Measurements from ENCODE around the gene ADM. TPM values are rescaled to one million over a fixed set of nuclear protein-coding genes. Genes with fewer than 3 reads are reported as not detected.

The ADM gene
- total and polyA plus RNA-seq, 4 experiments from 2014 or later: 0.31 to 0.53 (median 0.49) TPM; not detected in 1

GRCh38 chr11:10310301-10310841 lies 5.5 kb downstream of the ADM start:
- POLR2A ChIA-PET (ENCODE audit: partially characterized antibody): no interaction called here
- no peaks in the 10 kb centered on the region for H3K9me3 Mint-ChIP-seq
- H3K27me3 Mint-ChIP-seq: peaks cover 15 to 27% of the 10 kb centered on the region in 2 donors
- H3K27ac Mint-ChIP-seq: no peak overlapping the region
- H3K4me1 Mint-ChIP-seq: peaks cover 10 to 29% (median 20%) of the 10 kb centered on the region in 4 donors
- H3K4me3 Mint-ChIP-seq: no peak overlapping the region
- Histone ChIP-seq H3K27ac (ENCODE audit: low read depth, low read length) (no peak overlapping the region), H3K4me3 (ENCODE audit: low read length in 2 of 2) (no peak overlapping the region), H3K9me3 (ENCODE audit: control insufficient read depth in 1 of 2, low read length in 2 of 2) (no peaks in the 10 kb centered on the region), H3K4me1 (ENCODE audit: insufficient read depth, low read length) (peaks cover 32% of the 10 kb centered on the region), H3K27me3 (ENCODE audit: insufficient read depth, low read length) (peaks cover 19% of the 10 kb centered on the region), H3K36me3 (ENCODE audit: insufficient read depth, low read length) (no peaks in the 10 kb centered on the region)
- intact Hi-C loops (cut with micrococcal nuclease): no loop called here
- CTCF ChIA-PET (ENCODE audit: partially characterized antibody): interaction anchor here (0.6 to 12.8 kb wide), 8 partner anchors 13 to 1985 kb away, joined by 3 to 349 read pairs (median 3); no protein-coding TSS in a partner anchor
- no peaks in the 10 kb centered on the region for H3K36me3 Mint-ChIP-seq
- no peak for DNase-seq

- H3K4me3 ChIP-seq (ENCODE audit: low read length in 2 of 2): no peak overlapping the region
- H3K27ac Mint-ChIP-seq: no peak overlapping the region
- no peak for DNase-seq
- peaks cover 18% of the 10 kb centered on the region for H3K4me1 ChIP-seq (ENCODE audit: insufficient read depth, low read length)
- no peaks in the 10 kb centered on the region for H3K36me3 ChIP-seq (ENCODE audit: insufficient read depth, low read length)
- intact Hi-C loops (cut with micrococcal nuclease): no loop called here
- H3K9me3 Mint-ChIP-seq: no peaks in the 10 kb centered on the region
- CTCF ChIA-PET (ENCODE audit: partially characterized antibody): interaction anchor here (4.8 to 12.8 kb wide), 3 partner anchors 12 to 552 kb away, joined by 38 to 349 read pairs (median 82); no protein-coding TSS in a partner anchor
- H3K27me3 ChIP-seq (ENCODE audit: insufficient read depth, low read length): peaks cover 7% of the 10 kb centered on the region
- POLR2A ChIA-PET (ENCODE audit: partially characterized antibody): no interaction called here
- no peaks in the 10 kb centered on the region for H3K9me3 ChIP-seq (ENCODE audit: control insufficient read depth in 1 of 2, low read length in 2 of 2)
- H3K27ac ChIP-seq (ENCODE audit: low read depth, low read length): no peak overlapping the region
- H3K4me1 Mint-ChIP-seq: peaks cover 8 to 14% (median 11%) of the 10 kb centered on the region in 4 donors
- H3K27me3 Mint-ChIP-seq: peaks cover 14 to 28% of the 10 kb centered on the region in 2 donors
- no peak overlapping the region for H3K4me3 Mint-ChIP-seq
- H3K36me3 Mint-ChIP-seq: no peaks in the 10 kb centered on the region
Measured at GRCh38 chr11:10311802-10312201, 6.9 kb downstream of the ADM start.

- no peaks in the 10 kb centered on the region for H3K27me3 ChIP-seq (ENCODE audit: insufficient read depth, low read length)
- Mint-ChIP-seq H3K4me3 (no peak overlapping the region), H3K36me3 (no peaks in the 10 kb centered on the region), H3K4me1 (no peaks in the 10 kb centered on the region), H3K27me3 (peaks cover 9 to 28% of the 10 kb centered on the region in 2 donors), H3K9me3 (no peaks in the 10 kb centered on the region), H3K27ac (peak overlapping the region in 1 of 7 donors; percentile 19)
- no peaks in the 10 kb centered on the region for H3K4me1 ChIP-seq (ENCODE audit: insufficient read depth, low read length)
- ChIA-PET CTCF (ENCODE audit: partially characterized antibody) (interaction anchor here (1.2 to 3.5 kb wide), 3 partner anchors 11 to 134 kb away, joined by 3 to 22 read pairs (median 6); no protein-coding TSS in a partner anchor), POLR2A (ENCODE audit: partially characterized antibody) (no interaction called here)
- no peak overlapping the region for H3K4me3 ChIP-seq (ENCODE audit: low read length in 2 of 2)
- no peaks in the 10 kb centered on the region for H3K9me3 ChIP-seq (ENCODE audit: control insufficient read depth in 1 of 2, low read length in 2 of 2)
- no peaks in the 10 kb centered on the region for H3K36me3 ChIP-seq (ENCODE audit: insufficient read depth, low read length)
- DNase-seq: peak in 4 of 5 donors; percentile 18 to 41 (median 30)
- intact Hi-C loops (cut with micrococcal nuclease): no loop called here
- no peak overlapping the region for H3K27ac ChIP-seq (ENCODE audit: low read depth, low read length)
Measured at GRCh38 chr11:10314199-10315072, 9.6 kb downstream of the ADM start.

DNA sequence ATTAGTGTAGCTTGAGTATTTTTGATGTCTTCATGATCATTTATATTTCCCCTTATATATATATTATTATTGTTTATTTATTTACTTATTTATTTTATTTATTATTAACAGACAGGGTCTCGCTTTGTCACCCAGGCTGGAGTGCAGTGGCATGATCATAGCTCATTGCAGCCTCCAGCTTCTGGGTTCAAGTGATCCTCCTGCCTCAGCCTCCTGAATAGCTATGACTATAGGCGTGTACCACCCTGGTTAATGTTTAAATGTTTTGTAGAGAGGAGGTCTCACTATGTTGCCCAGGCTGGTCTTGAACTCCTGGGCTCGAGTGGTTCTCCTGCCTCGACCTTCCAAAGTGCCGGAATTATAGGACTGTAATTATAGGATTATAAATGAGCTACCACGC lies 10.2 kb downstream of the ADM start:
- no peak overlapping the region for H3K27ac ChIP-seq (ENCODE audit: low read depth, low read length)
- H3K27me3 ChIP-seq (ENCODE audit: insufficient read depth, low read length): no peaks in the 10 kb centered on the region
- no peak overlapping the region for H3K27ac Mint-ChIP-seq
- H3K4me1 Mint-ChIP-seq: no peaks in the 10 kb centered on the region
- H3K36me3 Mint-ChIP-seq: no peaks in the 10 kb centered on the region
- intact Hi-C loops (cut with micrococcal nuclease): no loop called here
- CTCF ChIA-PET (ENCODE audit: partially characterized antibody): interaction anchor here (1.2 to 3.5 kb wide), 3 partner anchors 11 to 134 kb away, joined by 3 to 22 read pairs (median 6); no protein-coding TSS in a partner anchor
- H3K4me3 Mint-ChIP-seq: no peak overlapping the region
- no peaks in the 10 kb centered on the region for H3K4me1 ChIP-seq (ENCODE audit: insufficient read depth, low read length)
- H3K27me3 Mint-ChIP-seq: peaks cover 9 to 26% of the 10 kb centered on the region in 2 donors
- no peak for DNase-seq
- no peaks in the 10 kb centered on the region for H3K36me3 ChIP-seq (ENCODE audit: insufficient read depth, low read length)
- H3K4me3 ChIP-seq (ENCODE audit: low read length in 2 of 2): no peak overlapping the region
- no peaks in the 10 kb centered on the region for H3K9me3 Mint-ChIP-seq
- H3K9me3 ChIP-seq (ENCODE audit: control insufficient read depth in 1 of 2, low read length in 2 of 2): no peaks in the 10 kb centered on the region
- POLR2A ChIA-PET (ENCODE audit: partially characterized antibody): no interaction called here

DNA sequence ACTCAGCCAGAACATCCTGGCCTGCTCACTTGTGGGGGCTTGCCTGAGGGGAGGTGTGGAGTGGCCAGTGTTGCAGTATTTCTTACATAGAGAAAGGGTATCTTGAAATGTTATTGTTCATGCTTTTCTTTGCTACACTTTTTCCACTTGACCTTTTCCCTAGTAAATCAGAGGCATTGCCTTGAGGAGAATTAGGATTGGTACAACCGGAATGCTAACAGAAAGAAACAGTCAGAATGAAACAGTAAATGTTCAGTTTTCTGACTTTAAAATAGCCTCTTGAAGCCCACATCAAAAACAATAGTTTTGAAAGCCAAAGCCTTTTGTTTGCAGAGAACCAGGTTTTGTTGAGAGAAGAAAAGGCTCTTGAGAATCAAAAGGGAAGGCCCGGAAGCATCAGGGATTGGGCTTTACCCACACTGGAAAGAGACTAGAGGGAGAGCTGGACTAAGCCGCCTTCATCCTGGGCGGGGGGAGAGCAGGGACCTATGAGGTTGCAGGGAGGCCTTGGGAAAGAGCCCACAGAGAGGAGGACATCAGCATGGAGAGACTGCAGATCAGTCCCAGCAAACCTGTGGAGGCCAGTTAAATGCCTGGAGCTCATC lies 12.4 kb downstream of the ADM start:
- H3K27ac ChIP-seq (ENCODE audit: low read depth, low read length): no peak overlapping the region
- no peaks in the 10 kb centered on the region for H3K4me1 ChIP-seq (ENCODE audit: insufficient read depth, low read length)
- peaks cover 5 to 17% of the 10 kb centered on the region in 2 donors for H3K27me3 Mint-ChIP-seq
- H3K4me3 ChIP-seq (ENCODE audit: low read length in 2 of 2): no peak overlapping the region
- POLR2A ChIA-PET (ENCODE audit: partially characterized antibody): no interaction called here
- H3K4me1 Mint-ChIP-seq: no peaks in the 10 kb centered on the region
- H3K36me3 Mint-ChIP-seq: no peaks in the 10 kb centered on the region
- CTCF ChIA-PET (ENCODE audit: partially characterized antibody): interaction anchor here (1.2 kb wide), 3 partner anchors 49 to 782 kb away, joined by 3 to 4 read pairs (median 4); no protein-coding TSS in a partner anchor
- intact Hi-C loops (cut with micrococcal nuclease): no loop called here
- H3K4me3 Mint-ChIP-seq: no peak overlapping the region
- no peak overlapping the region for H3K27ac Mint-ChIP-seq
- H3K27me3 ChIP-seq (ENCODE audit: insufficient read depth, low read length): no peaks in the 10 kb centered on the region
- H3K9me3 Mint-ChIP-seq: no peaks in the 10 kb centered on the region
- H3K36me3 ChIP-seq (ENCODE audit: insufficient read depth, low read length): no peaks in the 10 kb centered on the region
- DNase-seq: no peak
- H3K9me3 ChIP-seq (ENCODE audit: control insufficient read depth in 1 of 2, low read length in 2 of 2): no peaks in the 10 kb centered on the region

GRCh38 chr11:10317776-10318526 lies 13.1 kb downstream of the ADM start:
- Histone ChIP-seq H3K9me3 (ENCODE audit: control insufficient read depth in 1 of 2, low read length in 2 of 2) (no peaks in the 10 kb centered on the region), H3K4me1 (ENCODE audit: insufficient read depth, low read length) (peaks cover 5% of the 10 kb centered on the region), H3K36me3 (ENCODE audit: insufficient read depth, low read length) (no peaks in the 10 kb centered on the region), H3K27ac (ENCODE audit: low read depth, low read length) (no peak overlapping the region), H3K4me3 (ENCODE audit: low read length in 2 of 2) (no peak overlapping the region), H3K27me3 (ENCODE audit: insufficient read depth, low read length) (no peaks in the 10 kb centered on the region)
- H3K36me3 Mint-ChIP-seq: no peaks in the 10 kb centered on the region
- ChIA-PET POLR2A (ENCODE audit: partially characterized antibody) (no interaction called here), CTCF (ENCODE audit: partially characterized antibody) (interaction anchor here (1.0 to 1.2 kb wide), 5 partner anchors 11 to 783 kb away, joined by 3 to 4 read pairs (median 4); partner anchors contain the start of gene ADM)
- intact Hi-C loops (cut with micrococcal nuclease): no loop called here
- peaks cover 5 to 16% of the 10 kb centered on the region in 2 donors for H3K27me3 Mint-ChIP-seq
- H3K4me1 Mint-ChIP-seq: peaks cover 0 to 2% (median under 1%) of the 10 kb centered on the region in 4 donors
- no peak overlapping the region for H3K27ac Mint-ChIP-seq
- DNase-seq: no peak
- no peaks in the 10 kb centered on the region for H3K9me3 Mint-ChIP-seq
- no peak overlapping the region for H3K4me3 Mint-ChIP-seq
